ENCODE data around the gene APOM.

The APOM gene

DNA sequence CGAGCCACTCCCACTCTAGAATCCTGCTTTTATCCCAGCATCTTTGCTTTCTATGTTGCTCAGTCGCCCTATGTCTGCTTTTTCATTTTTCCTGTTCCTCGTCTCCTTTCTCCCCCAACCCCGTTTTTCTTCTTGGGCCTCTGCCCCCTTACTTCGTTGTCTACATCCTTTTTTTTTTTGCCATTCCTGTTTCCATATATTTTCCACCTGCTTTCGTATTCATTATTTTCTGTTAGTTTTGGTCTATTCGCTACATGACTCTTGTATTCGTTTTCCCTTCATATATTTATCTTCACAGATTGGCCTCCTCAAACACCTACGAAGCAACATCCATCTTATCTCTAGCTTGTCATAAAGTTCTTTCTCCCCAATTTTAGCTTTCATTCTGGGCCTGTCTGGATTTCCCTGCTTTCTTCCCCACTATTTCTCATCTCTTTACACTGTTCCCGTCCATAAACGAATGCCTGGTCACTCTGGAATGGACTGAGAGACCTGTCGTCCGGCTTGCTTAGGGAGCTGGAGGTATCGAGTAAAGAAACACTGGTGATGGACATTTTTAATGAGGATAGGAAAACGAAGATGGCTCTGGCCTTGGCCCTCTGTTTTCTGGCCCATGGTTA lies 34.3 kb upstream of the APOM start:
- no peak for DNase-seq (ENCODE audit: low read depth, low spot score)
- H3K4me3 ChIP-seq (ENCODE audit: low read depth, low read length): peak overlapping the region; percentile 61
- TF ChIP-seq, protein P1, sequence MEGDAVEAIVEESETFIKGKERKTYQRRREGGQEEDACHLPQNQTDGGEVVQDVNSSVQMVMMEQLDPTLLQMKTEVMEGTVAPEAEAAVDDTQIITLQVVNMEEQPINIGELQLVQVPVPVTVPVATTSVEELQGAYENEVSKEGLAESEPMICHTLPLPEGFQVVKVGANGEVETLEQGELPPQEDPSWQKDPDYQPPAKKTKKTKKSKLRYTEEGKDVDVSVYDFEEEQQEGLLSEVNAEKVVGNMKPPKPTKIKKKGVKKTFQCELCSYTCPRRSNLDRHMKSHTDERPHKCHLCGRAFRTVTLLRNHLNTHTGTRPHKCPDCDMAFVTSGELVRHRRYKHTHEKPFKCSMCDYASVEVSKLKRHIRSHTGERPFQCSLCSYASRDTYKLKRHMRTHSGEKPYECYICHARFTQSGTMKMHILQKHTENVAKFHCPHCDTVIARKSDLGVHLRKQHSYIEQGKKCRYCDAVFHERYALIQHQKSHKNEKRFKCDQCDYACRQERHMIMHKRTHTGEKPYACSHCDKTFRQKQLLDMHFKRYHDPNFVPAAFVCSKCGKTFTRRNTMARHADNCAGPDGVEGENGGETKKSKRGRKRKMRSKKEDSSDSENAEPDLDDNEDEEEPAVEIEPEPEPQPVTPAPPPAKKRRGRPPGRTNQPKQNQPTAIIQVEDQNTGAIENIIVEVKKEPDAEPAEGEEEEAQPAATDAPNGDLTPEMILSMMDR (IDR thresholded peaks at IDR 0.05; ENCODE audit: low read depth, low read length): no peak
- in situ Hi-C loops (cut with HindIII; ENCODE audit: low sequenced_read_pairs): no loop called here

DNA sequence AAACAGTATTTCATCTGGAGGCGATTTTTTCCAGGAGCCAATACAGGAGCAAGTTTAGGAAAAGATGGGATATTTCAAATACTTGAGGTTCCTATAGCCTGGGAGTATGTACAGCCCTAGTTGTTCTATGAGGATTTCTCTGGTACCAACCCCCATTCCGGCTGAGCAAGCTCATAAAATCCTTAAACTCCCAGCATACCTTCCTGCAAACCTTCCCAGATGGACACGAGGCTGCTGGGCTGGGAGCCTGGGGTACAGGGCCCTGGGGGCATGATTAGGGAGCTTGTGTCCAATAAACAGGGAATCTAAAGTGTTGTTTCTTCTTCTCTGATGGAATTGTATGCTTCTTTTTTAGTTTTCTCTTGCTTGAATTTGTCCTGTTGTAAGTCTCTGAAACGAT lies 33.7 kb upstream of the APOM start:
- no peak for DNase-seq (ENCODE audit: low read depth, low spot score)
- in situ Hi-C loops (cut with HindIII; ENCODE audit: low sequenced_read_pairs): no loop called here
- H3K4me3 ChIP-seq (ENCODE audit: low read depth, low read length): peak overlapping the region; percentile 61
- TF ChIP-seq, protein P1 (IDR thresholded peaks at IDR 0.05; ENCODE audit: low read depth, low read length): no peak

DNA sequence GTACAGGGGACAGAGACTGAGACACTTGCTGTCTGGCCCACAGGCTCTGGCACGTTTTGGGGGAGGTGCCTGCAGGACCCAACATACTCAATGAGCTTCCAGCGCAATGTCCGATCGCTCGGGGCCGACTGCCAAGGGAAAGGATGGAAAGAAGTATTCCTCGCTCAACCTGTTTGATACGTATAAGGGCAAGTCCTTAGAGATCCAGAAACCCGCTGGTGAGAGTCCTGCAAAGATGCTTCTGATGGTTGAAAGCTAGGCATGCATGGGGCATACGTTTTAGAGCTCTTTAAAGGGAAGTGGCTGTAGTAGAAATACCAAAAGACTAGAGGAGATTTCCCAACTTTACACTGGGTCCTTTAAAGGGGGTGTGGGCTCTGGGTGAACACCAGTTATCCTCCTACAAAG lies 33.0 kb upstream of the APOM start:
- in situ Hi-C loops (cut with HindIII; ENCODE audit: low sequenced_read_pairs): no loop called here
- no peak for DNase-seq (ENCODE audit: low read depth, low spot score)
- peak overlapping the region; percentile 61 for H3K4me3 ChIP-seq (ENCODE audit: low read depth, low read length)

DNA sequence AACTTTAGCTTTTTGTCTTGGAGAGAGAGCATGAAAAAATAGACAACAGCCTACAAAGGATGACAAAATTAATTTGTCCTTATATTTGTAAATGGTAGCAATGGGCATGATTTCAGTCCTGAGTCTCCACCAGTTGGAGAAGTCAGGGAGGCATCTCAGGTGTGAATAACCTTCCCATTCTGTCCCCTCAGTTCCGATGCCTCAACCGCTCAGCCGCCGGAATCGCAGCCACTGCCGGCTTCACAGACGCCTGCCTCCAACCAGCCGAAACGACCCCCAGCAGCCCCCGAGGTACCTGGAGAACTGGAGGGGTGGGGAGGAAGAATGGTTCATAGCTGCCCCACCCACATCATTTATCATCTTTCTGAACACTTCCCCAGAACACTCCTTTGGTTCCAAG lies 31.6 kb upstream of the APOM start:
- TF ChIP-seq, protein P1 (IDR thresholded peaks at IDR 0.05; ENCODE audit: low read depth, low read length): no peak
- in situ Hi-C loops (cut with HindIII; ENCODE audit: low sequenced_read_pairs): no loop called here
- H3K4me3 ChIP-seq (ENCODE audit: low read depth, low read length): no peak overlapping the region
- no peak for DNase-seq (ENCODE audit: low read depth, low spot score)

More for the DNA sequence above, 33.0 kb upstream of the APOM start:
- TF ChIP-seq, protein P1 (IDR thresholded peaks at IDR 0.05; ENCODE audit: low read depth, low read length): no peak

DNA sequence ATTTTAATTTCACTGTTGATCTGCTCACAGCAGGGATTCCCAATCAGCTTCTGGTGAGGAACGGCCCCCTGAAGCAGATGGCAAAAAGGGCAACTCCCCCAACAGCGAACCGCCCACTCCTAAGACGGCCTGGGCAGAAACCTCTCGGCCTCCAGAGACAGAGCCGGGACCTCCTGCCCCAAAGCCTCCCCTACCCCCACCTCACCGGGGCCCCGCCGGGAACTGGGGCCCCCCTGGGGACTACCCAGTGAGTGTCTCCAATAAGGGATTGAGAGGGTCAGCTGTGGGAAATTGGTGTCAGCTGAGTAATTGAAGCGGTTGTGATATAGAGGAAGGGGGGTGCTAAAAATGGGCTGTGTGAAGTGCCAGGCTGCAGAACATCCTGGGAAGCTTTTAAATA lies 28.7 kb upstream of the APOM start:
- TF ChIP-seq, protein P1 (IDR thresholded peaks at IDR 0.05; ENCODE audit: low read depth, low read length): no peak
- in situ Hi-C loops (cut with HindIII; ENCODE audit: low sequenced_read_pairs): no loop called here
- H3K4me3 ChIP-seq (ENCODE audit: low read depth, low read length): no peak overlapping the region
- no peak for DNase-seq (ENCODE audit: low read depth, low spot score)

DNA sequence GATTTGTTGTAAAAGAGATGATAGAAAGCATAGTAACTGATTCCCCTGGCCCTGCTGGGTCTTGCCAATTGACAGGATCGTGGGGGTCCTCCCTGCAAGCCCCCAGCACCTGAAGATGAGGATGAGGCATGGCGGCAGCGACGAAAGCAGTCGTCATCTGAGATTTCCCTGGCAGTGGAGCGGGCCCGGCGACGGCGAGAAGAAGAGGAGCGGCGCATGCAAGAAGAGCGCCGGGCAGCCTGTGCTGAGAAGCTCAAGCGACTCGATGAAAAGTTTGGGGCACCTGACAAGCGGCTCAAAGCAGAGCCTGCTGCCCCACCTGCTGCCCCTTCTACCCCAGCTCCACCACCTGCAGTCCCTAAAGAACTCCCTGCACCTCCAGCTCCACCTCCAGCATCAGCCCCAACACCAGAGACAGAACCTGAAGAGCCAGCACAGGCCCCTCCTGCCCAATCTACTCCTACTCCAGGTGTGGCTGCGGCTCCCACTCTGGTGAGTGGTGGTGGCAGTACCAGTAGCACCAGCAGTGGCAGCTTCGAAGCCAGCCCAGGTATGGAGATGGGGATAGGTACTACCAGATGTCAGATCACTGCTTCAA lies 27.9 kb upstream of the APOM start:
- in situ Hi-C loops (cut with HindIII; ENCODE audit: low sequenced_read_pairs): no loop called here
- no peak overlapping the region for H3K4me3 ChIP-seq (ENCODE audit: low read depth, low read length)
- no peak for DNase-seq (ENCODE audit: low read depth, low spot score)
- TF ChIP-seq, protein P1 (IDR thresholded peaks at IDR 0.05; ENCODE audit: low read depth, low read length): no peak
